HG02870 (cell line): ENCODE measurements around the gene ZNF619.
"Not testable (repeated sequence)": the region's sequence is repeated elsewhere in the genome, so short reads cannot be mapped to it uniquely, and the experiment has no call there.

Experiments
- ATAC-seq: cut with Tn5 transposase; IDR thresholded peaks from one replicate; pipeline ENCODE4 v1.9.1; 2021; ENCODE audit warnings: mild to moderate bottlenecking, moderate library complexity; ENCODE audit not compliant: unreplicated experiment

The ZNF619 gene

DNA sequence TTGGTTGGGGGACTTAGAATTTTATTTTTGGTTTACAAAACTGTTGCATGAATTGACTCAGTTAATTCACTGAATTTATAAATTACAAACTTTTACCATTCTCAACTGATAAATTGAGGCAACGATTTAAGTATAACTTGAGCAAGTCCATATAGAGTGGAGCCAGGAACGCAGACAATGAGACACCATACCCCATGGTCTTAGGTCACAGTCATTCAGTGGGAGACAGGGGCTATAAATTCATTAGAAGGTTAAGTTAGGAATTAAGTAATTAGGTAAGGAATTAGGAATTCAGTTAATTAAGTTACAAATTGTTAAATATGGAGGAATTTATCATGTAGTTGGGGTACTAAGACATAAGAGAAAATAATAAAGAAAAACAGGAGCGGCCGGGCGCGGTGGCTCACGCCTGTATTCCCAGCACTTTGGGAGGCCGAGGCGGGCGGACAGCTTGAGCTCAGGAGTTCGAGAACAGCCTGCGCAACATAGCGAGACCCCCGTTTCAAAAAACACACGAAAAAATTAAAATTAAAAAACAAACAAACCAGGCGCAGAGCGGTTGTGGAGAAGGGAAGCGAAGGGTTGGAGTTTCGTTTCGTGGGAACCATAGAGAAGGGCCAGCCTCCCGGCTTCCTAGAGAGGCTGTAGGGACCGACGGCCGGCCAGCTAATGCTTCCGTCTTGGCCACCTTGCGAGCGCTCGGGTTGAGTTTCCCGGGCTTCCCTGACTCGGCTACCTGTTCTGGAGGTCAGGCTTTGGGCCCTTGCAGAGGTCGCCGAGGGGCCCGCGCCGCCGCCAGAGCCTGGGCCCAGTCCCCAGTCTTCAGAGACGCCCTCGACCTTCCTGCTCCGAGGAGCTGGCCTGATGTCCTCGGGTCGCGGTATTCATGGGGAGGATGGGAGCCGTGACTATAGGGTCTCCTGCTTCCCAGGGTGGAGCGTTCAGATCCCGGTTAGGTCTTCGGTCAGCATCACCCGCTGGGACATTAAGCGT, at the start of gene ZNF619:
Gene ZNF619 (plus strand): TSS at position 645 of the 993 bp plus-strand sequence. CDS start 858 bp downstream, outside the sequence.
- peak; percentile 73 for ATAC-seq

DNA sequence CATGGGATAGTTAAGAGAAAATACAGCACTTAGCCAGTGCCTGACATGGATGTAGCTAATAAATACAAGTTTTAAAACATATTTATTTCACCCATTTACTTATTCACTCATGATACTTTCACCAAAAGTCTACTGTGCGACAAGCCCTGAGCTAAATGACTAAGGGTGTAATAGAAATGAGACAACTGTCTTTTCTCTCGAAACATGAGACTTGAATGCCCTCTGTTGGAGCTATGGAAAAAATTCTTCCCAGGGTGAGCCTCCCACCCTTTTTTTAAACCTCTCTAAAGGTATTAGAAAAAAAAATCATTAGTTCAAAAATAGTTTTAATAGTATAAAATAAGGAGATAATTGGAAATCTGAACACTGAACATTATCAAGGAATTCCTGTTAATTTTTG, 44.1 kb upstream of the ZNF619 start:
- ATAC-seq, result no peak

DNA sequence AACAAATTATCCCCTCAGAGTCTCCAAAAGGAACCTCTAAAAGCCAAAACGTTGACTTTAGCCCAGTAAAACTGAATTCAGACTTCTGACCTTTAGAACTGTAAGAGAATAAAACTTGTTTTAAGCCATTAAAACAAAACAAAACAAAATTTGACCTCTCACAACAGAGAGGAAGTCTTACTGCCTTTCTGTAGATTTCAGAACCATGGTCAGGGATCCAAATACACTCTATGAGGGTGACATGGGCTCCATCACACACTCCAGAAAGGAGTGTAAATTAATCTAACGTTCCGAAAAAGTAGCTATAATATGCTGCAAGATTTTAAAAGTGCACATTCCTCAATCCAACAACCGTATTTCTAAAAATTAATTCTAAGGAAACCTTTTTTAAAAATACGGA, 39.0 kb upstream of the ZNF619 start:
- ATAC-seq, result no peak

DNA sequence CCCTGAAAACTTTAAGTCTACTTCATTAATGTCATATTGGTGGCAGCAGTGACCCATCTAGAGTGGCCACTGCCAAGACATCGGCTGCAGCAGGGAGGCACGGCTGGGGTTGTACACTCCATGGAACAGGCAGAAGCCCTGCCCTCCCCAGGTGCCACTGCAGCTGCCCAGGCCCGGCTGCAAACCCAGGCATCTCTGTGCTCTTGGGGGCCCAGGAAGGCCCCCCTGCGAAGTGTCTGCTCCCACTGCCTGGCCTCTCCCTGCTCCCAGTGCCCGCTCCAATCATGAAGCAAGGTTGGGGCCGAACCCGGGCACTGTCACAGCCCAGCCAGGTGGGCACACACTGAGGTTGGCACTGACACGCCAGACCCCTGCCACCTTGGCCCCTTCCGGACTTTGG, 31.9 kb upstream of the ZNF619 start:
- ATAC-seq, result no peak

DNA sequence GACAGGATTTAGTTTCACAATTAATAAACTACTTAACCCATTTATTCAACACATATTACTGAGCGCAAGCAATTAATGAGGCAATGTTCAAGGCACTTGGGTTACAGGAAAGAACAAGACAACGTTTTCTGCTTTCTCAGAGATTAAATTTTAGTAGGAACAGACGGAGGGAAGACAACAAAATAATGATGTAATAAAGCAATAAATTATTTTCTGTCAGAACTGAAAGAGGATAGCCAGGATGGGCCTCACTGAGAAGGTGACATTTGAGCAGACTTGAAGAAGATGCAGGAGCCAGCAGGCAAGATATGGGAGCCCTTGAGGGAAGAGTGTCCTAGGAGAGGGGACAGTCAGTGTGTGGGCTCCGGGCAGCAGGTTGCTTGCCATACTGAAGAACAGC, 31.0 kb upstream of the ZNF619 start:
- ATAC-seq, result no peak

DNA sequence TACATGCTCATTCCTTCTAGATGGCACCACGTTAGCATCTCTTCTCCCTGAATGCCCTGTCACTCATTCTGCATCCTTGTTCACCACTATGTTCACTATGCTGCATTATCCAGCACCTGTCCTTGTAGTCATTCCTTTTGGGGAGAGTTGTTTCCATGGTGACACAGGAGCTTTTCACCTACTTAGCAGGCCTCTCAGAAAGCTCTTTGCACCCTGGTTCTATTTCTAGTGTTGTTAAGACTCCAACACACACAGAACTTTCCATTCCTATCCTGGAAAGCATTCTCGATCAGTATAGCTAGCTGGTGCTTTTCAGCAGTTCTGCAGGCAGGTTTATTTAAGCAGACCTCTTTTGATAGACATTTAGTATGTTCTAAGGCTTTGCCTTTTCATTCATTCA, 26.5 kb upstream of the ZNF619 start:
- ATAC-seq, result no peak

DNA sequence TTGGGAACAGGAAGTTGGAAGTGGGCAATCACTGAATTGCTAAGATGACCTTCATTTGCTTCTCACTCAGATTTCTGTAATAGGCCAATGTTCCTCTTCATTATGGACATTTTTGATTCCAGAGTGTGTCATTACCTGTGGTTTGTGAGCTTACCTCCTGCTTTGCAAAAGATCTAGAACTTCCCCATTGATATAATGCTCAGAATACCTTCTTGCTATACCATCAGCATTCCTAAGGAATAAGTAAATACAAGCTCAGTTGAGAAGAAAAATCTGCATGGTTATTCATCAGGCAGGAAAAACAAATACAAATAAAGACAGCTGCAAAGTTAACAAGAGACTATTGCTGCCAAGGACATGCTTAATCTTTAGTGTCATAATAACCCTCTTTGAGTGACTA, 25.4 kb upstream of the ZNF619 start:
- ATAC-seq, result no peak

DNA sequence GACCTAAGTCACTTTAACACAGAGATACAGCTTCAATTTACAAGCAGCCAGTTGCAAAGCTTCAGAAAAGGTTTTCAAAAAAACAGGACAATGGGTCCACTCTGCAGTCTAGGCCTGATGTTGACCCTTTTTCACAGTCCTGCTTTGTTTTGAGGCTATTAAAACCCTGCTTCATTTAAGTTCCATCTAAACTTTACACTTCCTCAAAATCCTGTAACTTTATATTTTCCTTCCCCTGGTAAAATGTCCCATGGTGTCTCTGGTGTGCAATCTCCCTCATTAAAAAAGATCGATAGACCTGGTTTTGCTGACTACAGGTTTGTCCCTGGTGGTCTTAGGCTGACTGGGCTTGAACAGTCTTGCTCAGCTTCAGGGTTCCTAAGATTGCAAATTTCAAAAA, 24.9 kb upstream of the ZNF619 start:
- no peak for ATAC-seq

DNA sequence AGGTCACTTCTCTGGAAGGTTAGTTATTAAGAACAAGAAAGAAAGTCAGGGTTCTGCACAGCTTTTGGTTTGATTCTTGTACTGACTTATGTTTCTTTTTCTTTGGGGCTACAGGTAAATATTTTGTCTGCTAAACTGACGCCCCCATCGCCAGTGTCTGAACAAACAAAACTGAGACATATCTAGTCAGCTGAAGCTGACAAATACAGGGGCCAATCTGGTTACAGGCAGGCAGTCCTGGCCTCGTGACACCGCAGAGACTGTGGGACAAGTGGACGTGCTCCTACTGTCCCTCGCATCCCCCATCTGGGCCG, 24.4 kb upstream of the ZNF619 start:
- no peak for ATAC-seq

DNA sequence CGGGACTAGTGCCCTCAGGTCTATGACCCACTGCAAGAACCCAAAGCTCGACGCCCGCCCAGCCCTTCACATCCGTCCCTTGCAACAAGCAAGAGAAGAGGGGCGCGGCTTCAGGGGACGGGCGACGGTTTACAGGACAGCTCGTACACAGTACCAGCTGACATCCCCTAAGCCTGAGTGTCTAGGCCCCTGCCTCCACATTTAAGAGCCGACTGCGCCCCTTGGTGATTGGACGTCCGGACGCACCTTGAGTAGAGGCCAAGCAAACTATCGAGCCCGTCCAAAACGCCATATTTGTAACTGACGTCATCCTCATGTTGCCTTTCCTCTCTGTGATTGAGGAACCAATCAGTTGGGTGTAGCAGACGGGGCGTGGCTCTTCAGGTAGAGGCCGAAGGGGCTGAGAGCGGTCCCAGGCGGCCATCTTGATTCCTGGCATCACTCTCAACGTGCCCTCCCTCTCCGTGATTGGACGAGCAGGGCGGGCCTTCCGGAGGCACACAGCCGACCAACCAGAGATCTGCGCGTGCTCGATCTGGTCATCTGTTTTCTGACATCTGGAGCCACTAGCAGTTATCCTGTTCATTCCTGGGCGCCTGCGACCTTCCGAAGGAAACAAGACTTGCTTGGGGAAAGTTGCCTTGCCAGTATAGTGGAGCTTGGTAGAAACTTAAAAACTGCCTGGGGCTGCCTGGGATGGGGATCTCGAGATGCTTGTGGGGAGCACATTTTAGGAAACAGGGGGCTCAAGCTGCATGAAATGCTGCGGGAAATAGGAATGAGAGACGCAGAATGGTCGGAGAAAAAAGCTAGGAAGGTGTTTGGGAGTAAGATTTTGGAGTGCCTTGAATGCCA, 23.8 kb upstream of the ZNF619 start:
- peak; percentile 94 for ATAC-seq

DNA sequence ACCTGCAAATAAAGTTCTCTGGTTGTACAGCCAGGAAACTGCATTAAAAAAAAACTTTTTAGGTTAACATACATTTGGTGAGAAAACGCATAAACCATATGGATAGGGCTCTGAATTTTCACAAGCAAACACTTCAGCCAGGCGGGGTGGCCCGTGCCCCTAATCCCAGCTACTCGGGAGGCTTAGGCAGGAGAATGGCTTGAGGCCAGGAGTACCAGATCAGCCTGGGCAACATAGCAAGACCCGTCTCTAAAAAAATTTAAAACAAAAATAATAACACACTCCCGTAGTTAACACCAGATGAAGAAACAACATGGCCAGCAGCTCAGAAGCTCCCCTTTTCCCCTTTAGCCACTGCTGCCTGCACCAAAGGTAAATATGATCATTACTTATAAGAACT, 23.0 kb upstream of the ZNF619 start:
- ATAC-seq, result no peak

DNA sequence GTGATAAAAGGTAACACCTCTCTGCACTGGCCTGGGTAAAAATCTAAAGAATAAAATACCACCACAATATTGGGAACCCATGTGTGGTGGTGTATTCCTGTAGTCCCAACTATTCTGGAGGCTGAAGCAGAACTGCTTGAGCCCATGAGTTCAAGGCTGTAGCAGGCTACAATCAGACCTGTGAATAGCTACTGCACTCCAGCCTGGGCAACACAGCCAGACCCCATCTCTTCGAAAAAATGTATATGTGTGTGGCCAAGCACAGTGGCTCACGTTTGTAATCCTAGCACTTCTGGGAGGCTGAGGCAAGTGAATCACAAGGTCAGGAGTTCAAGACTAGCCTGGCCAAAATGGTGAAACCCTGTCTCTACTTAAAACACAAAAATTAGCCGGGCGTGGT, 21.6 kb upstream of the ZNF619 start:
- ATAC-seq, result no peak

DNA sequence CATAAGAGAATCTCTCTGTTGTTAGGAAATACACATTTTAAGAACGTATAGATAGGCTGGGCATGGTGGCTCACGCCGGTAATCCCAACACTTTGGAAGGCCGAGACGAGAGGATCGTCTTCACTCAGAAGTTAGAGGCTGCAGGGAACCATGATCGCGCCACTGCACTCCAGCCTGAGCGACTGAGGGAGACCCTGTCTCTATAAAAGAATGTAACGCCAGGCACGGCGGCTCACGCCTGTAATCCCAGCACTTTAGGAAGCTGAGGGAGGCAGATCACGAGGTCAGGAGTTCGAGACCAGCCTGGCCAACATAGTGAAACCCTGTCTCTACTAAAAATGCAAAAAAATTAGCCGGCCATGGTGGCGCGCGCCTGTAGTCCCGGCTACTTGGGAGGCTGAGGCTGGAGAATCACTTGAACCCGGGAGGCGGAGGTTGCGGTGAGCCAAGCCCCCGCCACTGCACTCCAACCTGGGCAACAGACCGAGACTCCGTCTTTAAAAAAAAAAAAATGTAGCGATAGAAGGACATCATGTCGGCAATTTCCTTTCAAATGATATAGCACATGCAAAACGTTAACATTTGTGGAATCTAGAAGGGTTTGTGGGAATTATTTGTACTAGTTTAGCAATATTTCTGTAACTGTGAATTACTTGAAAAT, 20.5 kb upstream of the ZNF619 start:
- ATAC-seq, result no peak

DNA sequence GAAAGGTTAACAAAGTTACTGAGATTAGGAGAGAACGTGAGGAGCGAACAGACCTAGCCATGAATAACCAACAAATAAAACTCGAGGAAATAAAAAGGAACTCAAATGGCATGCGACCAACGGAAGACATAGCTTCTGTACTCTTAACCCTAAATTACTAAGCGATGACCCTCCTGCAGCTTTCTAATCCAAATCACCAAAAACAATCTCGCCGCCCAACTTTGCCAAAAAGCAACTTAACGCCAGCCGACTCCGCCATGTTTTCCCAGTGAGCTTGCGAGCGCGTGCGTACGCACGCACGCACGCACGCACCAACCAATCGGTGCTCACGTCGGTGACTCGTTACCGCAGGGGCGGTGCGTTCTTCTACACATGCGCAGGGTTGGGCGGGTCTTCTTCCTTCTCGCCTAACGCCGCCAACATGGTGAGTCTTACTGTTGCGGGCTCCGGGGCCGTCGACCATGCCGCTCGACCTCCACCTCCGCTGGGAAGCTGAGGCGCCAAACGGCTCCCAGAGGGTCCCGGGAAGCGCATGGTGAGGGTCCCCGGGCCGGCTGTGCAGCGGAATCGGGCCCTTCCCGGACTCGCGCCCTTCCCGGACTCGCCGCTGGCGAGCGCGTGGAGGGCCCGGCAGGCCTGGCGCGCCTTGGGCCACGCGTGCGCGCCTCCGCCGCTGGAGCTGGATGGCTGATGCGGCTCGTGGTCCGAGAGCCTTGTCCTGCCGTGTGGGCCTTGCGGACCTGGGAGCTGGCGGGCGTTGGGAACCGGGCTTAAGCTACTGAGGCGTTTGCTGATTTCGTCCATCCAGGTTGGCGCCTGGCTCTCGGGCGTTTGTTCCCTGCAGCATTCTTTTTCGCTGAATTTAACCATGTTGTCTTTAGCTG, 19.7 kb upstream of the ZNF619 start, which contains the start of gene RPL14:
Gene RPL14 (plus strand): TSS at position 400 of the 884 bp plus-strand sequence. CDS start 133 bp downstream, at position 533.
- ATAC-seq, result peak; percentile 52

DNA sequence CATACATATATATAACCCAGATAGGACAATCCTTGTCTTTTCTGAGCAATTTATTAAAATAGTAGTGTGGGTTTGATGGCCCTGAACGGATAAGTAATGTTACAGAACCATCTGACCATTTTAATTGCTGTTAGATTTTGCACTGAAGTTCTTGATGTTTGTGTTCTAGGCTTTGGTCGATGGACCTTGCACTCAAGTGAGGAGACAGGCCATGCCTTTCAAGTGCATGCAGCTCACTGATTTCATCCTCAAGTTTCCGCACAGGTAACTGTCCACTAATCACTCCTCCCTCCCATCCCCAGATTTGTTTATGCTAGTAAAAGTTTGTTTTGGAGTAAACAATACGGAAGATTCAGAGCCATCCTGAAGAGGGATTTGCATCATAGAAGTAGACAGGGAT, 18.4 kb upstream of the ZNF619 start:
- ATAC-seq, result no peak

DNA sequence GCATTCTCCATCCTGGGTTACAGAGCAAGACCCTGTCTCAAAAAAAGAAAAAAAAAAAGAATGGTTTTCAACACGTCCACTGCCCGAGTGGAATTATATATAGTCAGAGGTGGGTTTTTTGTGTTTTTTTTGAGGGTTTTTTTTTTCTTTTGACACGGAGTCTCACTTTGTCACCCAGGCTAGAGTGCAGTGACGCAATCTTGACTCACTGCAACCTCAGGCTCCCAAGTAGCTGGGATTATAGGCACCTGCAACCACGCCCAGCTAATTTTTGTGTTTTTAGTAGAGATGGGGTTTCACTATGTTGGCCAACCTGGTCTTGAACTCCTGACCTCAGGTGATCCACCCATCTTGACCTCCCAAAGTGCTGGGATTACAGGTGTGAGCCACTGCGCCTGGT, 16.4 kb upstream of the ZNF619 start:
- not testable (repeated sequence) for ATAC-seq

DNA sequence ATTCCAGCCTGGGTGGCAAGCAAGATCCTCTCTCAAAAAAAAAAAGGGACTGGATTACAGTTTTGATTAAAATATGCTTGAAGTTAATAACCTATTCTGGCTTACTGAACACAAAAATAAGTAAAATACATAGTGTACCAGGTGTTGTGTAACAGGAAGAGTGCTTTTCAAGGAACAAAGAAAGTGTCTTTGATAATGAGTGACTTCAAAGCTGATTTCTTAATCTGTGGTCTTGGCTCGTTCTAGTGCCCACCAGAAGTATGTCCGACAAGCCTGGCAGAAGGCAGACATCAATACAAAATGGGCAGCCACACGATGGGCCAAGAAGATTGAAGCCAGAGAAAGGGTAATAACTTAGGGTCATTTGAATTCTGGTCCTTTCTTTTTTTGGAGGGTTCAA, 15.8 kb upstream of the ZNF619 start:
- no peak for ATAC-seq

DNA sequence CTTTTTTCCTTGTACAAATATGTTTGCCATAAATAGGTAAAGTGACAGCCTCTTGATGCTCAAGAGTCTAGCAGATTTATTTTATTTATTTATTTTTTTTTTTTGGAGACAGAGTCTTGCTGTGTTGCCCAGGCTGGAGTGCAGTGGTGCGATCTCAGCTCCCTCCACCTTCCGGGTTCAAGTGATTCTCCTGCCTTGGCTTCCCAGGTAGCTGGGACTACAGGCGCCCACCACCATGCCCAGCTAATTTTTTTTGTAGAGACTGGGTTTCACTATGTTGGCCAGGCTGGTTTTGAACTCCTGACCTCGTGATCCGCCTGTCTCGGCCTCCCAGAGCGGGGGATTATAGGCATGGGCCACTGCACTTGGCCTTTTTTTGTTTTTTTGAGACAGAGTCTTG, 14.1 kb upstream of the ZNF619 start:
- ATAC-seq, result not testable (repeated sequence)

DNA sequence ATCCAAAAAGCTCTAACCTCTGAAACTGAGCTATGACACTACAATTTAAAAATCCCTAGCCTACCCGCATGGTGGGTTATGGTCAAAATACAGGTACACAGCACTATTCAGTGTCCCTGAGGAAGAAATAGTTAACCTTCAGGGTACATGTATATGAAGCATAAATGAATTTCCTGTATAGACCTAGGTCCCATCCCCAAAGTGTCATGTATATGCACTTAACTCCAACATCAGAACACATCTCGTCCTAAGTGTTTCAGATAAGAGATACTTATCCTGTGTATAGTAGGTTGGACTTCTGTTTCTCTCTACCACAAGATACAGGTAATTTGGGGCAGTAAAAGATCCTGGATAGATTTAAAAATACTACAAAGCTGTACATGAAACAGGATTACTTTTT, 13.3 kb upstream of the ZNF619 start:
- ATAC-seq, result no peak
